ENCODE results near the gene IGF1R.
"Not testable (repeated sequence)": the region's sequence is repeated elsewhere in the genome, so short reads cannot be mapped to it uniquely, and the experiment has no call there.

IGF1R gene

DNA sequence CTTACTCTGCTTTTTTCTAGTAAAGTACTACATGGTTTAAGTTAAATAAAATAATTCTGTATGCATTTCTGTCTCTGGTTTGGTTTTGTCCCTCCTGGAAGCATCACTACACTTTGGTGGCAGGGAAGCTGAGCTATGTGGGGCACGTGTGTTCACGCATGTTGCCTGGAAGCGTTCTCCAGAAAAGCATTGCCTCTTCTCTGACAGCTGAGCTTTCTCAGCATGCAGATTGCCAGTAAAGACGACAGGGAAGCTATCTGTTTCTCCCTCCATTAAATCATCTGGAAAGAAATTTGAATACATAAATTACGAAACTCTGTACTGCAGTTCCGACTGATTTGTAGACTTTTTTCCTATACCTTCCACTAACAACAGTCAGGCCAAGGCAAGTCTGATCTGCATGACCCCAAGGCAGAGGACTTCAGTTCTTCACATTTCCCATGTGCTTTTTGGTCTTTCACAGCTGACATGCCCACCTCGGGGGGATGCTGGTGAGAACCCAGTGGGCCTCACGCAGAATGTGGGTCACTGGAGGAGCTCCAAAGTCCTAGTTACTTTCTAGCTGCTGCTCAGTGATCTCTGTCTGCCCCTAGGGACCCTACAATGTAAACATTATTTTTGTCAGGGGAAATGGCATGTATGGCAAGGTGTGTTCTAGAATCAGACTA lies 316.3 kb downstream of the IGF1R start:
- no peak for DNase-seq (ENCODE audit: low read depth)

DNA sequence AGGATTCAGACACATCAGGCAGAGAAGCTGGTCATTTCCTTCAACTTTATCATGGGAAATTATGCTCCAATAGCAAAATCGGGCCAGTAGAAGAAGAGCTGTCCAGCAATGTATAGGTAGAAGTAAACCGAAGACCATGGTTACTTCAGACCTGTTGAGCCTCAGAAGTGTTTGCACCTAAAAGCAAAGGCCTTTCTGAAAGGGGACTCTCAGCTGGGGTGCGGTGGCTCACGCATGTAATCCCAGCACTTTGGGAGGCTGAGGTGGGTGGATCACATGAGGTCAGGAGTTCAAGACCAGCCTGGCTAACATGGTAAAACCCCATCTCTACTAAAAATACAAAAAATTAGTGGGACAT lies 316.8 kb downstream of the IGF1R start:
- not testable (repeated sequence) for DNase-seq (ENCODE audit: low read depth)

DNA sequence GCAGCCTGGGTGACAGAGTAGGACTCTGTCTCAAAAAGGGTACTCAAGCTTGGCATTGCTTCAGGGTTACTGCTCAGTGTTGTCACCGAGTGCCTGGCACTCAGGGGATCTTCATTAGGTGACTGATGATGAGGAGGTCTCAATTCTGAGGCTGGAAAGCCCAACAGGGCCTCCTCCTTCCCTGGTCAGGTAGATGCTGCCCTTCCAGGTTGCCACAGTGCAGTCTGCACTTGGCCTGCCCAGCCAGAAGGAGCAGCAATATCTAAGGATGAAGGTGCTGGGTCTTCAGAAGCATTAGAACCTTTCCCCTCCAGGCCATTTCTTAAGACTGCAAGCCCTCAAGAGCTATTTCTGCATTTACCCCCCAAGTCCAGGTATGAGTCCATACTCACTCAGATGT lies 317.3 kb downstream of the IGF1R start:
- no peak for DNase-seq (ENCODE audit: low read depth)

DNA sequence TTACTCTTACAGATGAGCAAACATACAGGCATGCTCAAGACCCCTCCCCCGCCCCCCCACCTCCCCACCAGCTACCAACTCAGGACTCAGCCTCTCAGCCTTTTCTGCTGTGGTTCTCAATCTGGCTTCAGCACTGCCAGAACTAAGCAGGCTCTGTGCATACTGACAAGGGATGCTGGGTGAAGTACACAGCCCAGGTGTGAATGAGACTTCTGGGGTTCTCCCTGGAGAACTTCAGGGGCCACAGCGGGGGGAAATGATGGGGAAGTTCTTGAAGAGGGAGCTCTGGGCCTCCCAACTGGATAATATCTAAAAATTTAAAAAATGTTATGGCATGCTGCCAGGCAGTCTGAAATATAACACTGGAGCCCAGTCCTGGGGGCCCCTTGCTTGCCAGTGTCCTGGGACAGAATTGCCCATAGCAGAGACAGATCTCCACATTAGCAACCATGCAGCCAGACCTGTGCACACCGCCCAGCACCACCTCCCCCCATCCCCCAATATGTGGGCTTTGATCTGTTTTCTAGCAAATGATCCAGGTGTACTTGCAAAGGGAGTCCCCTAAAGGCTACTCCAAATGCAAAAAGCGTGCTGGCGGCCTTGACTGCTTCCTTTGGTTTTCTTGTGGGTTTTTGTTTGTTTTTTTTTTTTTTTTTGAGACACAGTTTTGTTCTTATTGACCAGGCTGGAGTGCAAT lies 317.9 kb downstream of the IGF1R start:
- no peak for DNase-seq (ENCODE audit: low read depth)

DNA sequence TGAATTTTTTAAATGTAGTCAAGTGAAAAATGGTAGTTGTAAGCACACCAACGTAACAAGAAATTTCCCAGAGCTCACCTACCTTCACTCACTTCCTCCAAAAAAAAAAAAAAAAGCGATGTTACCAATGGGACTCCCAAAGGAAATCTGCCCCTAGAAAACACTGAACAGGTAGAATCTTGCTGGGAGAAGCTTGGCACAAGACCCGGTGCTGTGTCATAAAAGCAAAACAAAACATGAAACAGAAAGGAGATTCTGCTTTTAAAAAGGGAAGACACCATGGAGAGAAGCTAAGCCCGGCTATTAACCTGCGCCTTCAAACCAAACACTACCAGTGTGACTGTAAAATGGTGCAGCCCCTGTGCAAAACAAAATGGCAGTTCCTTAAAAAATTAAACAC lies 318.8 kb downstream of the IGF1R start:
- no peak for DNase-seq (ENCODE audit: low read depth)

DNA sequence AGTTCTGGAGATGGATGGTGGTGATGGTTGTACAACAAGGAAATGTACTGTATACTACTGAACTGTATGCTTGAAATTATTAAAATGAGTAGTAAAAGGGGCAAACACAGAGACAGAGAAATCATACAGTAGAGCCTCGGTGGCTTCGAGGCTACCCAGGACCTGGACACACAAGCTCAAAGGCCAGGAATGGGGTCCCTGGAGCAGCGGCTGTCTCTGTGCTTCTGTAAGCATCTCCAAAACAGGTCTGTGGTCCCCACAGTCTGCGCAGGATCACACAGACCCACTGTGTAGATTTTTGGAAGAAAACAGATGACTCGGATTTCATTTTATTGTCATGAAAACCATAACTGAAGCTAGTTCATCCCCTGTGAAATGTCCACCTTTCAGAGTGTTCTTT lies 319.6 kb downstream of the IGF1R start:
- no peak for DNase-seq (ENCODE audit: low read depth)

DNA sequence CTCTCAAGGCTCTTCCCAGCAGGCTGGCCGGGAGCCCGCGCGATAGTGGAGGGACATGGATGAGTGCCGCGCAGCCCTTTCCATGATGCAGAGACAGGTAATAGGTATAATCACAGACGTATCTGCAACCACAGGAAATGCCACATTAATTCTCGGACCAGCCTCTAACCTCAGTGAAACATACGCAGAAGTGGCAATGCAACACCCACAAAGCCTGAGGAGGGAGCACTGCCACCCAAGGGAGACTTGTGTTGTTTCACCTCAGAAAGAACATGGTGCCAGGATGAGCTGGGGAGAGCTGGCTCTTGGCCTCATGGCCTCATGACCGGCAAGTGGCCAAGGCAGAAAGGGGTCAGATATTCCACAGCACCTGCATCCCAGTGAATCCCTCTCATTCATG lies 320.2 kb downstream of the IGF1R start:
- no peak for DNase-seq (ENCODE audit: low read depth)

DNA sequence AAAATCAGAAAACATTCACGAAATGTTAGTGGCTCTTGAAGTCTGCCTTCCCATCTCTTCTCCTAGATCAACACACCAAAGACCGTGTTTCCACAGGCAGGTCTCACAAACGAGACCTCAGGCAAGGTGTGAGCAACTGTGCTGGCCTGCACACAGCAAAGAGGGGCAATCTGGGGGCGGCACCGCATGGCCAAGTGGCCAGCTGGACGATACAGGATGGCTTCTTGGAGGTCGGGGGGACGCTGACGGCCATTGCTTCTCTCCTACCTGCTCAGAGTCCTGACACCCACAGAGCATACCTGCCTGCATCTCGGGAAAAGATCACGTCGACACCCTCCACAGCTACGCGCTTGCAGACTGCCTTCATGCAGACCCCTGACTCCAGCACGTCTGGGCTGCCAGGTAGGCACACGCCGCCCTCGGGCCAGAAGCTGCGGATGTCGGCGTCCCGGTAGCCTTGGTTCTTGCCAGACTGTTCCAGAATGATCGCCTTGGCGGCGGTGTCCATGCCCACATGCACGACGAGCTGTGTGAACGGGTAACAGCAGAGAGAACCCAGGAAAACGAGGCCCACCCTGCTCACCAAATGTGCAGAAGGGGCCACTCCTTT lies 320.9 kb downstream of the IGF1R start:
- DNase-seq (ENCODE audit: low read depth) = no peak

DNA sequence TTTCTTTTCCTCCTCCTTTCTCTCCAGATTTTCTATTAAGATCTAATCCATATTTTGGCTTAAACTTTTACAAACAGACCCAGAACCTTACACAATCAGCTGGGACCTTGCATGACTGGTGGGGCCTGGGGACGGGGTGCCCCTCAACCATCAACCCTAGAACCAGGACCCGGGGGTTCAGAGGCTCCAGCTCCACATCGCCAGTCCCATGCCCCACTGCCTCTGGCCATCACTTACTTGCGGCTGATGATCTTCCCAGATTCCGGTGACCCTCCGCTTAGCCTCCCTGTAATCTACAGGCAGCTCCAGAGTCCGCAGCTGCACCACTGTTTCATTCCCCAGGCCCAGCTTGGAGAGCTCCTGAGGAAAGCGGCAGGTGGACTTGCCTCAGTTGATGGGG lies 322.5 kb downstream of the IGF1R start:
- DNase-seq (ENCODE audit: low read depth) = no peak

DNA sequence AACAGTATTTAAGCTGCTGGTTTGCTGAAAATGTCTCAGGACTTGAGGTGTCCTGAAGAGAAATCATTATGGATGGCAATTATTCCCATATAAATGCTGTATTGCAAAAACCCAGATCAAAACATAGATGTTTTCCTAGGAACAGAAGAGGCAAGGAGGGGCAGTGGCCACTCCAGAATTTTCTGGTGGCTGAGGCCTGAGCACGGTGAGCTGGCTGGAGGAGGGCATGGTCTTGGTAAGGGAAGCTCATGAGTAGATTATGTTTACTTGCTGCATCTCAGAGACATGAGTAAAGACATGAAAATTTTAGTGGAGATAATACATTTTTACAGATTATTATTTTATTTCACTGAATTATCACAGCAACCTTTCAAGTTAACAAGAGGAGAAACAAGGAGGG lies 328.2 kb downstream of the IGF1R start:
- DNase-seq (ENCODE audit: low read depth) = no peak

DNA sequence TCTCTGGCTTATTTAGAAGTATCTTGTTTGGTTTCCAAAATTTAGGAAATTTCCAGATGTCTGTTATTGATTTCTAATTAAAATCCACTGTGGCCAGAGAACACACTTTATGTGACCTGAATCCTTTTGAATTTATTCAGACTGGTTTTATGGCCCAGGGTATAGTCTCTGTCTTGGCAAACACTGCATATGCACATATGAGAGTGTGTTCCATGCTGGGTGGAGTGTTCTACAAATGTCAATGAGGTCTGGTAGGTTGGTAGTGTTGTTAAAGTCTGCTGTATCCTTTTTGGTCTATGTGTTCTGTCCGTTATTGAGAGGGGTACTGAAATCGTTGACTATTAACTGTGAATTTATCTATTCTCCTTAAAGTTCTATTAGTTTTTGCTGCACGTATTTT lies 329.1 kb downstream of the IGF1R start:
- DNase-seq (ENCODE audit: low read depth) = no peak

DNA sequence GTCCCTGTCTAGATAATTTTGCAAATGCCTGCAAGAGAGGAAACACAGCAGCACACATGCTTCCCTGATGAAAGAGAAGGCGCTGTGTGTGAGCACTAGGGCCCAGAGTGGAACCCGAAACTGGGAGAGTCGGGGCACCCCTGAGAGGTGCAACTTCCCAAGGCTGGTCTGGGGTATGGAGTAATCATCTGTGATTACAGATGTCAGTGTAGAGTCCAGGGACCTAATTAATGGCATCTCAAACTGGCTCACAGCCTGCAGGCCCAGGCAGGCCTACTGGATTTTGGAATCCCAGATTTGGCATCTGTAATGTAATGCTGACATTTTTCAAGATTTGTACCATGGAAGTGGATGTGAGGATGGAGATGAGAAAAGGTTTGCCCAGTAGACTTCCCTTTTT lies 329.8 kb downstream of the IGF1R start:
- no peak for DNase-seq (ENCODE audit: low read depth)

DNA sequence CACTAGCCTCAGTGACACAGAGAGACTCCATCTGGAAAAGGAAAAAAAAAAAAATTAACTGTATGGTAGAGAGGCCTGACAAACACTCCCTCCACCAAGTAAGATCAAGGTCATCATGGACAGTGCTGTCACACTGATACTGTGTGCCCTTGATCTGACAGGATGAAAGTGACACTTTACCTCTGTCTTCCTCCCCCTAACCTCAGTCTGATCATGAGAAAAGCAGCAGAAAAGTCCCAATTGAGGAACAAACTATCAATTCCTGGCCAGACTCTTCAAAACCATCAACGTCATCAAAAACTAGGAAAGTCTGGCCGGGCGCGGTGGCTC lies 332.5 kb downstream of the IGF1R start:
- DNase-seq (ENCODE audit: low read depth) = no peak

DNA sequence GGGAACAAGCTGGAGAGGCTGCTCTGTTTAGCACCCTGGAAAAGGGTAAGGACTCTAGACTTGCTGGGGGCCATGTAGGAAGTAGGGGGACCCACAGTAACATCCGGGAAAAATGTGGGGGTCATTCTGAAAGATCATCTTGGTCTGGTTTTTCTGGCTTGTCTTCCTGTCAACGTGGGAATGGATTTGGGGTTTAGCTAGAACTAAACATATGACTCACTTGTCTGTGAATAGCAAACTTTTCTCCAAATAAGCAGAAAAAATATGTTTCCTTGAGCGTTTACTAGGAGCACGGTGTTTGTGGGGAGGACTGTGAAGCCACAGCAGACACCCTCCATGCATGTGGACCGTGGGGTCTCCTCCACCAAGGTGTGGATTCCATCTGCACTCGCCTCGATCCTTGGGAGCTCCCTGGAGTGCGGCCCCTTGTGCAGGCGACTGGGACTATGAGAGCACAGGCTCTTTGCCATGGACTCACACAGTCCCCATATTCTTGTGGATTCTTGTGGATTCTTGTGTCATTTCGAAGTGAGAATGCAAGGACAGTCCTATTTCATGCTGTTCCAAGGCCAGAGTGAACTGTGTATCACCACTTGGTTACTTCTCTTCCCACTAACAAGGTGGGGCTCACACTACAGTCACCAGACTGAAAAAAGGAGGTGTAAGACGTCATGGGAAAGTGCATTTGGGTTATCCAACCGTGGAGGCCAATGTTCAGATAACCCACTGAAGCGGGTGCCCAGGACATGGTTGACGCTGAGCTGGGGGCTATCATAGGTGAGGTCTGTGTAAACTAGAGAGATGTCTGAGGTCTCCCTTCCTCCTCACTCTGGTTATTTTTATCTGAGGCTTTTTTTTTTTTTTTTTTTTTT lies 333.7 kb downstream of the IGF1R start:
- DNase-seq (ENCODE audit: low read depth) = no peak

DNA sequence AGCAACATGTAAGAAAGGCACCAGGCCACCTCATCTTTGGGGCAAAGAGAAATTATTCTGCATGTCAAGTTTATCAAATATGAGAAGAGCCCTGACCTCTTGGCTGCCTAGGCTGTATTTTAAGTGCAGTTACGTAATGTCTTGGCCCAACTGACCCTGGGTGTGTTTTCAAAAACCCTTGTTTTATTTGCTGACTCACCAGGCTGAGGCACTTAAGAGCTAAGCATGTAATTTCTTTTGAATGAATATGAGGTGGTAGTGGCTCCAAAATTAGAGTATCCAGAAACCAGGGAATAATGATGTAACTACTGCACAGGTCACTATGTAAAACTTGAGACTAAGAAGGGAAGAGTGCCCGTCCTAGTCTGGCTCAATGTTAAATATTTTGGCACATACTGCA lies 335.0 kb downstream of the IGF1R start:
- DNase-seq (ENCODE audit: low read depth) = no peak

DNA sequence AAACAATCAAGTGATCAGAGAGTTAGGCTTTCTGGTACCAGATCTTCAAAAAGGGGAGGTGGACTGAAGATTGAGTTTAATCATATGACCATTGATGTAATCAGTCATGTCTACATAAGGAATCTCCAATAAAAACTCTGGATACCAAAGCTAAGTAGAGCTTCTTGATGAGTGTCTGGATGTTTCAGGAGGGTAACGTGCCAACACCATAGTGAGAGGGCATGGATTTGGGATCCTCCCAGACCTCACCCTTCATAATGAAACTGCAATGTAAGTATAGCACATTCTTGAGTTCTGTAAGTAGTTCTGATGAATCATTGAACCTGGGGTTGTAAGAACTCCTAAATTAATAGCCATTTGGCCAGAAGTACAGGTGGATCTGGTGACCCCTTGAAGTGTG lies 337.9 kb downstream of the IGF1R start:
- DNase-seq (ENCODE audit: low read depth) = no peak

DNA sequence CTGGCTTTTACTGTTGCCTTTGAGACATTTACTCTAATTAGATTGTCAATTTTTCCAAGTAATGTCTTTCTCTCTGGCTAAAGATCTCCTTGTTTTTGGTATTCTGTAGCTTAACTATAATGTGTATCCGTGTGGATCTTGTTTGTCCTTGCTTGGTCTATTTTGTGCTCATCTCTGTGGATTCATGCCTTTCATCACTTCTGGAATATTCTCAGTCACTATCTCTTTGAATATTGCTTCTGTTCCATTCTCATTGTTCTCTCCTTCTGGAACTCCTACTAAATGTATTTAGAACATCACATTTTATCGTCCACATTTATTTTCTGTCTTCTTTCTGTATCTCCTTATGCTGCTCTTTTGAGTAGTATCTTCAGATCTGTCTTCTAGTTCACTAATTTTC lies 346.6 kb downstream of the IGF1R start:
- no peak for DNase-seq (ENCODE audit: low read depth)

DNA sequence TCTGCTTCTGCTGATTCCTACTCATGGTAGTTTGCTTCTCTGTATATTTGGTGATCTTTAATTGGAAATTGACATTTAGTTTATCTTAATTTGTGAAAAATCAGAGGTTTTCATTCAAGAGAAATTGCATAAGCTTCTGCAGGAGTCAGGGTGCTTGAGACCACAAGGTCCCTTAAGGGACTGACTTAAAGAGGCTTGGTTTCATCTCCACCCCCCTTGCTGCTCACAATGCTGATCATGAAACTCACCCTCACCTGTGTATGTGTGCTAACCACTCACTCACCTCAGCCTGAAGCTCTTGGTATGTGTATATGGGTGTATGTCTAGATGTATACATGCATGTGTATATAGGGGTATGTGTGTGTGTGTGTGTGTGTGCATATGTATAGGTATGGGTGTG lies 347.8 kb downstream of the IGF1R start:
- DNase-seq (ENCODE audit: low read depth) = no peak

DNA sequence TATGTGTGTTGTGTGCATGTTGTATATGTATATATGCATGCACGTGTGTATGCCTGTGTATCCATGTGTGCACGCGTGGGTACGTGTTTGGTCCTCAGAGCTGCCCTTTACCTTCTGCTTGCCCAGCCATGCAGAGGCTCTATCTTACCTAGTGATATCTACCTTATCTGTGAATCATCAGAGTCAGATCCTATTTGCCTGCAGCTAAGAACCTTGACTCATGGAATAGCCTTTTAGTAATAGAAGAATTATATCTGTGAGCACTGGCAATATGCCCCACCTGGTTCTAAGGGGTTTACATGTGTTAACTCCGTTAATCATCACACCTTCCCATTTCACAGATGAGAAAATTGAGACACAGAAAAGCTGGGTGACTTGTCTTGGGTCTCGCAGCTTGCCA lies 348.3 kb downstream of the IGF1R start:
- DNase-seq (ENCODE audit: low read depth) = no peak

DNA sequence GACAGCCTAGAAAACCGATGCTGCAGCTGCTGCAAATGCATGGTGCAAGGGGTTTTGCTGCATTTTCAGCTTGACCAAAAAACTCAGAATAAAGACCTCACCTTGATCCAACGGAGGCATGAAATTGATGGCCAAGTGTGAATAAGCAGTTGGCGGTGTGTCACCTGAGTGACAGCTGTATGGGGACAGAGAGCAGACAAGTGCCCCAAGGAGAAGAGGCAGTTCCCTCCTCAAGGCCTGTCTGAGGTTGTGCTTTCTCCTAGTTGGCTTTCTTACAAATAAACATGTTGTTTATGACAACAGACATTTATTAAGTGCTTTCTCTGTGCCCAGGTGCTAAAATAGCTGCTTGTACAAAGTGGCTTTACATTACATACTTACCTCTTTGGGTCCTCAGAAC lies 349.0 kb downstream of the IGF1R start:
- DNase-seq (ENCODE audit: low read depth) = no peak

DNA sequence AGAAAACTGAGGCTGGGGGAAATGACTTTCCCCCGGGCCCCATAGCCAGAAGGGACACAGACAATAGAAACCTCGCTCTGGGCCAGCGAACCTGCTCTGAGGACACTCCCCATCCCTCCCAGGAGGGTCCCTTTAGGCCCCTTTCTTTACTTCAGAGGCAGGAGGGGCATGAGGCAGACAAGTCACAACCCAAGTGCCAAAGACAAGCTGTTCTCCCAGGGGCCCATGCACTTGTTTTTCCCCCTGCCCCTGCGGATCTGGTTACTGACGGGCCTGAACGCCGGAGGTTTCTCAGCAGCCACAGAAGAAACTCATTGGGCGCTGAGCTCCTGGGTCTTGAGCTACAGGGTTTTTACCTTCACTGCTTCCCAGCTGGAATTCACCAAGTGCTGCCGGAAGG lies 349.4 kb downstream of the IGF1R start:
- DNase-seq (ENCODE audit: low read depth) = no peak

DNA sequence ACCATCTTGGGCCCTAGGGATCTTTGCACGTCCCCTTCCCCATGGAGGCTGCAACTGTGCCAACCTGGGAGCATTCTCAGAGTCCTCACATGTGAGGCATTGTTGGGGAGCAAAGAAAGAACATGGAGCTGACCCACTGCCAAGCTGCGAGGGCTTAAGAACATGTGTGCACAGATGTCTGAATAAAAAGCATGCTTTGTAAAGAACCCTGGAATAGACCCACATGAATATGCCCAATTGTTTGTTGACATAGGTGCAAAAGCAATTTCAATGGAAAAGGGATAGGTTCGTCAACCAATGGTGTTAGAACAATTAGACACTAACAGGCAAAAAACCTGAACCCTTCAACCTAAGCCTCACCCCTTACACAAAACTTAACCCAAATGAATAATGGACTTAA lies 349.9 kb downstream of the IGF1R start:
- DNase-seq (ENCODE audit: low read depth) = no peak

DNA sequence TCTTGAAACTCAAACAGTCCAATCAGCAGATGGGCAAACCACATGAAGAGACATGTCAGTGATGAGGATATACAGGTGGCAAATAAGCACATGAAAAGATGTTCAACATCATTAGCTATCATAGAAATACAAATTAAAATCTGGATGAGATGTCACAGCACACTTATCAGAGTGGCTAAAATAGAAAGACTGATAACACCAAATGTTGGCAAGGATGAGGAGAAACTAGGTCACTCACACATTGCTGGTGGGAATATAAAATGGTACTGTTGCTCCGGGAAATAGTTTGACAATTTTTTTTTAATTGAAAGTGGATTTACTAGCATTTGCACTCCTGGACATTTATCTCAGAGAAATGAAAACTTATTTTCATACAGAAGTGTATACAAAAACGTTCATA lies 350.9 kb downstream of the IGF1R start:
- DNase-seq (ENCODE audit: low read depth) = no peak

Data from stimulated activated CD8-positive, alpha-beta memory T cell treated with anti-CD3 and anti-CD28 coated beads, Interleukin-12 subunit alpha, Interleukin-12 subunit beta, amount 100 ng/mL, for 1 hour (primary cell).